ENCODE measurements around the gene MEF2D. TPM values are rescaled to one million over a fixed set of nuclear protein-coding genes. Genes with fewer than 3 reads are reported as not detected.

Gene MEF2D
- total and polyA plus RNA-seq, 2 experiments from 2014 or later: 35.1 to 64.6 TPM

- Histone ChIP-seq H3K4me1 (ENCODE audit: low read depth) (peaks cover 54% of the 10 kb centered on the region), H3K27ac (peak overlapping the region; percentile 99)
- no peak for TF ChIP-seq CTCF (IDR thresholded peaks at IDR 0.05; ENCODE audit: low read depth, low read length)
Measured at GRCh38 chr1:156504821-156505678, 4.5 kb upstream of the MEF2D start.

GRCh38 chr1:156504438-156504813, 3.9 kb upstream of the MEF2D start:
- no peak for TF ChIP-seq CTCF (IDR thresholded peaks at IDR 0.05; ENCODE audit: low read depth, low read length)
- peak in 1 of 2 donors; percentile 30 for DNase-seq (ENCODE audit: low read depth in 1 of 2, low spot score in 1 of 2)

More at GRCh38 chr1:156504821-156505678, 4.5 kb upstream of the MEF2D start:
- Histone ChIP-seq H3K27me3 (no peaks in the 10 kb centered on the region), H3K4me3 (peak overlapping the region; percentile 14), H3K36me3 (no peaks in the 10 kb centered on the region), H3K9me3 (ENCODE audit: low read depth) (no peaks in the 10 kb centered on the region)
- DNase-seq (ENCODE audit: low read depth in 1 of 2, low spot score in 1 of 2): peak; percentile 97 to 100

GRCh38 chr1:156503698-156504437, 3.3 kb upstream of the MEF2D start:
- no peak for DNase-seq (ENCODE audit: low read depth in 1 of 2, low spot score in 1 of 2)
- Histone ChIP-seq H3K9me3 (ENCODE audit: low read depth) (no peaks in the 10 kb centered on the region), H3K27me3 (no peaks in the 10 kb centered on the region), H3K4me1 (ENCODE audit: low read depth) (peaks cover 49% of the 10 kb centered on the region), H3K27ac (peak overlapping the region; percentile 99), H3K4me3 (no peak overlapping the region), H3K36me3 (no peaks in the 10 kb centered on the region)
- no peak for TF ChIP-seq CTCF (IDR thresholded peaks at IDR 0.05; ENCODE audit: low read depth, low read length)

More at GRCh38 chr1:156504438-156504813, 3.9 kb upstream of the MEF2D start:
- H3K27ac ChIP-seq: peak overlapping the region; percentile 99
- H3K4me1 ChIP-seq (ENCODE audit: low read depth): peaks cover 54% of the 10 kb centered on the region
- H3K27me3 ChIP-seq: no peaks in the 10 kb centered on the region
- no peaks in the 10 kb centered on the region for H3K9me3 ChIP-seq (ENCODE audit: low read depth)
- H3K36me3 ChIP-seq: no peaks in the 10 kb centered on the region
- peak overlapping the region; percentile 14 for H3K4me3 ChIP-seq

- Histone ChIP-seq H3K4me3 (no peak overlapping the region), H3K36me3 (no peaks in the 10 kb centered on the region), H3K27ac (peak overlapping the region; percentile 99), H3K27me3 (no peaks in the 10 kb centered on the region), H3K4me1 (ENCODE audit: low read depth) (peaks cover 49% of the 10 kb centered on the region), H3K9me3 (ENCODE audit: low read depth) (no peaks in the 10 kb centered on the region)
- peak; percentile 54 to 92 for DNase-seq (ENCODE audit: low read depth in 1 of 2, low spot score in 1 of 2)
- no peak for TF ChIP-seq CTCF (IDR thresholded peaks at IDR 0.05; ENCODE audit: low read depth, low read length)
Measured at GRCh38 chr1:156502894-156503697, 2.5 kb upstream of the MEF2D start.

GRCh38 chr1:156502391-156502893, 1.9 kb upstream of the MEF2D start:
- Histone ChIP-seq H3K9me3 (ENCODE audit: low read depth) (no peaks in the 10 kb centered on the region), H3K36me3 (no peaks in the 10 kb centered on the region), H3K27me3 (no peaks in the 10 kb centered on the region), H3K27ac (peak overlapping the region; percentile 99), H3K4me3 (no peak overlapping the region), H3K4me1 (ENCODE audit: low read depth) (peaks cover 49% of the 10 kb centered on the region)
- DNase-seq (ENCODE audit: low read depth in 1 of 2, low spot score in 1 of 2): no peak
- TF ChIP-seq CTCF (IDR thresholded peaks at IDR 0.05; ENCODE audit: low read depth, low read length): no peak

Data from cardiac muscle cell (in vitro differentiated cells and primary cell).